ENCODE measurements around the gene MOV10. TPM values are rescaled to one million over a fixed set of nuclear protein-coding genes. Genes with fewer than 3 reads are reported as not detected.

The MOV10 gene
- total and polyA plus RNA-seq, 9 of the 15 experiments (the other 6 are each of a cell fraction or from before 2014, with no cell fraction given), result 16.7 to 105 (median 49.5) TPM

DNA sequence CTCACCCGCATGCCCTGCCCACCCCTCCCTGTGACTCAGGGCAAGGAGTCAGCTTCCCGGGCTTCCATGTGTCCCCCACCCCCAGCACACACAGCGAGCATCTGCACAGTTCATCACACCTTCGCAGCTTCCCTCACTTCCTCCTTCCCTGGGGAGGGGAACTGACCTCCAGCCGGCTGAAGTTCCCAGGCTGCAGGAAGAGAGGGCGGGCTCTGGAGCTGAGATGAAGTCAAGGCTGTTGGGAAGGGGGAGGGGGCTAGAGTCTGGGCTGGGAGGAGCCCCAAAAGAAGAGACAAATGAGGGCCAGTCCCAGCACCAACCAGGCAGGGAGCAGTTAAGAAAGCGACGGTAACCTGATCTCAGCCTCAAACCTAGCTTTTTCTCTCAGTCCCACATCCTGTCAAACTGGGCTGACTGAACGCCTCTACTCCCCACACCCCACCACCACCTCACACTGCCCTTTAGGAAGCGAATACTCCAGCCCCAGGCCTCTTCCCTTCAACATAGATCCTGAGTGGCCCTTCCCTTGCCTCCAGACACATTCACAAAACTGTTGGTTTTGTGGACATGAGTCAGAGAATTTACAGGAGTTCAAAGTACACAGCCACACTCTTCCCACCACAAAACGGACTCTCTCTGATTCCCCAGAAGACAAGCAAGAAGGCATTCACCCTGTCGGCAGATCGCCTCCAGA is 30.6 kb downstream of the MOV10 start (continued):
- TF ChIP-seq, protein P1, sequence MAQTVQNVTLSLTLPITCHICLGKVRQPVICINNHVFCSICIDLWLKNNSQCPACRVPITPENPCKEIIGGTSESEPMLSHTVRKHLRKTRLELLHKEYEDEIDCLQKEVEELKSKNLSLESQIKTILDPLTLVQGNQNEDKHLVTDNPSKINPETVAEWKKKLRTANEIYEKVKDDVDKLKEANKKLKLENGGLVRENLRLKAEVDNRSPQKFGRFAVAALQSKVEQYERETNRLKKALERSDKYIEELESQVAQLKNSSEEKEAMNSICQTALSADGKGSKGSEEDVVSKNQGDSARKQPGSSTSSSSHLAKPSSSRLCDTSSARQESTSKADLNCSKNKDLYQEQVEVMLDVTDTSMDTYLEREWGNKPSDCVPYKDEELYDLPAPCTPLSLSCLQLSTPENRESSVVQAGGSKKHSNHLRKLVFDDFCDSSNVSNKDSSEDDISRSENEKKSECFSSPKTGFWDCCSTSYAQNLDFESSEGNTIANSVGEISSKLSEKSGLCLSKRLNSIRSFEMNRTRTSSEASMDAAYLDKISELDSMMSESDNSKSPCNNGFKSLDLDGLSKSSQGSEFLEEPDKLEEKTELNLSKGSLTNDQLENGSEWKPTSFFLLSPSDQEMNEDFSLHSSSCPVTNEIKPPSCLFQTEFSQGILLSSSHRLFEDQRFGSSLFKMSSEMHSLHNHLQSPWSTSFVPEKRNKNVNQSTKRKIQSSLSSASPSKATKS (CRISPR knock-in tag; IDR thresholded peaks at IDR 0.05), result no peak
- TF ChIP-seq ZFX (CRISPR knock-in tag; IDR thresholded peaks at IDR 0.05) (no peak), ZNF134 (CRISPR knock-in tag; conservative IDR thresholded peaks at IDR 0.05) (no peak), FOXP1 (CRISPR knock-in tag; IDR thresholded peaks at IDR 0.05) (no peak), ZNF57 (CRISPR knock-in tag; IDR thresholded peaks at IDR 0.05) (no peak), MCM5 (IDR thresholded peaks at IDR 0.05; ENCODE audit: low read depth) (no peak), MAFK (IDR thresholded peaks at IDR 0.05; ENCODE audit: low read length) (no peak), FOXP4 (CRISPR knock-in tag; IDR thresholded peaks at IDR 0.05; ENCODE audit: borderline replicate concordance) (no peak), C11orf30 (IDR thresholded peaks at IDR 0.05; ENCODE audit: low read depth) (no peak), DLX4 (CRISPR knock-in tag; IDR thresholded peaks at IDR 0.05) (no peak), GATAD2B (IDR thresholded peaks at IDR 0.05; ENCODE audit: borderline replicate concordance) (no peak), SIRT6 (IDR thresholded peaks at IDR 0.05; ENCODE audit: low read depth, low read length) (no peak), NELFE (IDR thresholded peaks at IDR 0.05; ENCODE audit: insufficient read depth, insufficient read length) (no peak), HNRNPLL (IDR thresholded peaks at IDR 0.05; ENCODE audit: low read depth, low read length, poor library complexity, severe bottlenecking) (no peak), RB1 (IDR thresholded peaks at IDR 0.05; ENCODE audit: low read depth) (no peak), ZFP1 (CRISPR knock-in tag; IDR thresholded peaks at IDR 0.05) (no peak), CREB3 (tag; conservative IDR thresholded peaks at IDR 0.05; ENCODE audit: low read depth) (no peak), ZNF778 (CRISPR knock-in tag; IDR thresholded peaks at IDR 0.05) (no peak), CEBPG (CRISPR knock-in tag; IDR thresholded peaks at IDR 0.05) (no peak), CEBPG (tag; conservative IDR thresholded peaks at IDR 0.05 in 1 of 2, IDR thresholded peaks at IDR 0.05 in 1 of 2) (no peak), BACH1 (tag; IDR thresholded peaks at IDR 0.05) (no peak; the same call in 1 of the 2 replicates), ZFP36 (IDR thresholded peaks at IDR 0.05; ENCODE audit: low read depth, low read length, partially characterized antibody) (peak; percentile 2)
- TF ChIP-seq, protein P2, sequence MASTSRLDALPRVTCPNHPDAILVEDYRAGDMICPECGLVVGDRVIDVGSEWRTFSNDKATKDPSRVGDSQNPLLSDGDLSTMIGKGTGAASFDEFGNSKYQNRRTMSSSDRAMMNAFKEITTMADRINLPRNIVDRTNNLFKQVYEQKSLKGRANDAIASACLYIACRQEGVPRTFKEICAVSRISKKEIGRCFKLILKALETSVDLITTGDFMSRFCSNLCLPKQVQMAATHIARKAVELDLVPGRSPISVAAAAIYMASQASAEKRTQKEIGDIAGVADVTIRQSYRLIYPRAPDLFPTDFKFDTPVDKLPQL (IDR thresholded peaks at IDR 0.05; ENCODE audit: extremely low read depth, insufficient read length), result peak; percentile 84
